CD14-positive monocyte (primary cell): ENCODE measurements around the gene AFF1. TPM values are rescaled to one million over a fixed set of nuclear protein-coding genes. Genes with fewer than 3 reads are reported as not detected.
A peak's percentile ranks its signal among the peaks of the same experiment; 100 is the strongest.

ENCODE experiments used
- DNase-seq, 3 donors: peaks; one replicate each; pipeline ENCODE4 v3.0.0-alpha.2; 2011 to 2022
- H2AFZ ChIP-seq: 2 replicates; pipeline ENCODE4 v1.6.0; 2012; ENCODE audit warnings: mild to moderate bottlenecking, low read depth, low read length, inconsistent platforms; ENCODE audit not compliant: insufficient read depth, poor library complexity, severe bottlenecking
- H3K27ac ChIP-seq, 2 donors: 1 replicate in 1 of 2; 2 replicates in 1 of 2; pipeline ENCODE4 v1.5.1; 2012 to 2013; ENCODE audit warnings: low read length in 2 of 2, control low read depth in 1 of 2, inconsistent platforms in 1 of 2, low read depth in 1 of 2, mild to moderate bottlenecking in 1 of 2
- H3K27me3 ChIP-seq, 2 donors: one replicate each; pipeline versions ENCODE4 v1.6.0 to v1.6.1; 2011 to 2013; ENCODE audit warnings: low read length in 2 of 2; ENCODE audit not compliant: control insufficient read depth in 2 of 2, insufficient read depth in 2 of 2
- H3K36me3 ChIP-seq, 2 donors: replicated peaks in 1 of 2; 1 replicate in 1 of 2; 2 replicates in 1 of 2; pipeline versions ENCODE4 v1.5.1 to v1.6.1; 2012 to 2013; ENCODE audit warnings: low read length in 2 of 2, control low read depth in 1 of 2, inconsistent platforms in 1 of 2, mild to moderate bottlenecking in 1 of 2; ENCODE audit not compliant: insufficient read depth in 2 of 2, control insufficient read depth in 1 of 2
- H3K4me1 ChIP-seq, 2 donors: 1 replicate in 1 of 2; 2 replicates in 1 of 2; pipeline versions ENCODE4 v1.5.1 to v1.6.1; 2012 to 2013; ENCODE audit warnings: low read length in 2 of 2, control low read depth in 1 of 2, inconsistent platforms in 1 of 2, mild to moderate bottlenecking in 1 of 2, moderate library complexity in 1 of 2; ENCODE audit not compliant: insufficient read depth in 2 of 2, control insufficient read depth in 1 of 2
- H3K4me2 ChIP-seq: replicated peaks from 2 replicates; pipeline ENCODE3; 2012; ENCODE audit warnings: low read length, moderate library complexity, mild to moderate bottlenecking; ENCODE audit not compliant: poor library complexity, severe bottlenecking; ENCODE audit errors: extremely low read depth
- H3K4me3 ChIP-seq, 3 experiments: fragments of 200-600 bp in 1 of 3; sonication (generic) in 1 of 3; replicated peaks in 1 of 3; 1 replicate in 2 of 3; 2 replicates in 1 of 3; pipeline ENCODE4 v1.5.1; 2011 to 2013; ENCODE audit warnings: low read length in 3 of 3, mild to moderate bottlenecking in 3 of 3, control low read depth in 2 of 3, low read depth in 2 of 3, inconsistent platforms in 1 of 3, moderate library complexity in 1 of 3
- H3K79me2 ChIP-seq: 2 replicates; pipeline ENCODE4 v1.6.0; 2012; ENCODE audit warnings: mild to moderate bottlenecking, control low read depth, inconsistent platforms, low read length, moderate library complexity; ENCODE audit not compliant: insufficient read depth
- H3K9ac ChIP-seq: 2 replicates; pipeline ENCODE4 v1.6.0; 2017; ENCODE audit warnings: low read length, mild to moderate bottlenecking; ENCODE audit not compliant: insufficient read depth, poor library complexity, severe bottlenecking
- H3K9me3 ChIP-seq, 2 donors: replicated peaks in 1 of 2; 1 replicate in 1 of 2; 2 replicates in 1 of 2; pipeline versions ENCODE4 v1.5.1 to v1.6.1; 2012 to 2013; ENCODE audit warnings: low read length in 2 of 2, control low read depth in 1 of 2; ENCODE audit not compliant: control insufficient read depth in 1 of 2, insufficient read depth in 1 of 2
- H4K20me1 ChIP-seq: 2 replicates; pipeline ENCODE4 v1.6.0; 2012; ENCODE audit warnings: mild to moderate bottlenecking, low read length, control low read depth, moderate library complexity; ENCODE audit not compliant: insufficient read depth
- H3K27ac Mint-ChIP-seq, 7 donors: one replicate each; pipeline ENCODE4 v1.8.0; 2020; ENCODE audit warnings: mild to moderate bottlenecking in 7 of 7, mixed read lengths in 7 of 7, moderate library complexity in 6 of 7, inconsistent platforms in 2 of 7
- H3K27me3 Mint-ChIP-seq, 3 donors: one replicate each; pipeline ENCODE4 v1.8.0; 2021 to 2022; ENCODE audit warnings: low read depth in 3 of 3, mild to moderate bottlenecking in 3 of 3, mixed read lengths in 3 of 3, moderate library complexity in 3 of 3, inconsistent platforms in 1 of 3
- H3K36me3 Mint-ChIP-seq, 2 donors: one replicate each; pipeline ENCODE4 v1.8.0; 2020; ENCODE audit warnings: mixed read lengths in 2 of 2, inconsistent platforms in 1 of 2, mild to moderate bottlenecking in 1 of 2
- H3K4me1 Mint-ChIP-seq: one replicate; pipeline ENCODE4 v1.8.0; 2020; ENCODE audit warnings: mild to moderate bottlenecking, mixed read lengths
- H3K4me3 Mint-ChIP-seq, 2 donors: one replicate each; pipeline ENCODE4 v1.8.0; 2020; ENCODE audit warnings: mild to moderate bottlenecking in 2 of 2, mixed read lengths in 2 of 2, moderate library complexity in 1 of 2
- H3K9me3 Mint-ChIP-seq, 7 donors: one replicate each; pipeline ENCODE4 v1.8.0; 2020 to 2022; ENCODE audit warnings: mixed read lengths in 7 of 7, mild to moderate bottlenecking in 6 of 7, moderate library complexity in 6 of 7, inconsistent platforms in 2 of 7
- CTCF ChIP-seq: fragments of 200-600 bp; IDR thresholded peaks from one replicate; pipeline ENCODE4 v1.8.0; 2022; ENCODE audit warnings: antibody characterized with exemption, mild to moderate bottlenecking
- WGBS: methylation state at CpG from one replicate; pipeline ENCODE4 v1.1.5; 2013; ENCODE audit warnings: missing lambda C conversion rate; ENCODE audit not compliant: insufficient coverage; 5-methylcytosine and 5-hydroxymethylcytosine counted together
- intact Hi-C, 2 donors: fragments of 100-400 bp; cut with micrococcal nuclease; formaldehyde crosslinking; loops; one replicate each; pipeline versions ENCODE4 v1.15.0 to v1.15.1; 2023
- polyA plus RNA-seq, 3 donors: library from polyadenylated mRNA; depleted of rRNA in 1 of 3; unstranded in 2 of 3; stranded (reverse) in 1 of 3; fragments of 300-500 nt in 2 of 3; fragments of >200 nt in 1 of 3; fragmentation: Illumina TruSeq in 2 of 3; gene quantifications; 1 replicate in 2 of 3; 2 replicates in 1 of 3; pipeline ENCODE4 v1.2.3, GENCODE V29; 2012 to 2021

The AFF1 gene
- polyA plus RNA-seq, 3 donors = 7.5 to 20.9 (median 16.3) TPM

GRCh38 chr4:87045234-87045558 is 110.4 kb downstream of the AFF1 start:
- no peak for DNase-seq
- H3K4me3 Mint-ChIP-seq = no peak overlapping the region
- Histone ChIP-seq H3K9me3 (no peaks in the 10 kb centered on the region), H3K27me3 (no peaks in the 10 kb centered on the region), H3K79me2 (peaks cover 99% of the 10 kb centered on the region), H3K4me1 (peaks cover 33 to 42% of the 10 kb centered on the region in 2 donors), H4K20me1 (peaks cover 85% of the 10 kb centered on the region), H3K9ac (no peak overlapping the region), H2AFZ (peak overlapping the region; percentile 5), H3K4me3 (peak overlapping the region in 1 of 3 experiments; percentile 47), H3K4me2 (peak overlapping the region; percentile 46), H3K27ac (peak overlapping the region in 1 of 2 donors; percentile 81), H3K36me3 (peaks cover 15 to 25% of the 10 kb centered on the region in 2 donors)
- 54% methylated on average over 4 of the region's 6 CpGs for WGBS
- intact Hi-C loops = no loop called here
- H3K27me3 Mint-ChIP-seq = no peaks in the 10 kb centered on the region
- TF ChIP-seq CTCF = no peak
- peaks cover 19 to 22% of the 10 kb centered on the region in 2 donors for H3K36me3 Mint-ChIP-seq
- H3K9me3 Mint-ChIP-seq = no peaks in the 10 kb centered on the region
- H3K4me1 Mint-ChIP-seq = peaks cover 40% of the 10 kb centered on the region
- no peak overlapping the region for H3K27ac Mint-ChIP-seq

GRCh38 chr4:87045659-87046058 is 110.8 kb downstream of the AFF1 start:
- Histone ChIP-seq H4K20me1 (peaks cover 85% of the 10 kb centered on the region), H3K27ac (peak overlapping the region; percentile 71 to 81), H3K9ac (peak overlapping the region; percentile 11), H3K36me3 (peaks cover 15 to 25% of the 10 kb centered on the region in 2 donors), H2AFZ (no peak overlapping the region), H3K79me2 (peaks cover 99% of the 10 kb centered on the region), H3K27me3 (no peaks in the 10 kb centered on the region), H3K4me2 (peak overlapping the region; percentile 46), H3K9me3 (no peaks in the 10 kb centered on the region), H3K4me1 (peaks cover 33 to 44% of the 10 kb centered on the region in 2 donors), H3K4me3 (peak overlapping the region in 1 of 3 experiments; percentile 47)
- peak in 1 of 3 donors; percentile 14 for DNase-seq
- H3K36me3 Mint-ChIP-seq = peaks cover 22 to 27% of the 10 kb centered on the region in 2 donors
- 0% methylated on average over 2 of the region's 3 CpGs for WGBS
- no peak overlapping the region for H3K27ac Mint-ChIP-seq
- H3K27me3 Mint-ChIP-seq = no peaks in the 10 kb centered on the region
- no peaks in the 10 kb centered on the region for H3K9me3 Mint-ChIP-seq
- intact Hi-C loops = no loop called here
- peak overlapping the region in 1 of 2 donors; percentile 29 for H3K4me3 Mint-ChIP-seq
- H3K4me1 Mint-ChIP-seq = peaks cover 45% of the 10 kb centered on the region
- TF ChIP-seq CTCF = no peak
